OCI-LY1 (cell line): ENCODE data around the gene IL1RAP.

Experiments
- H2AFZ ChIP-seq: fragments of 200-600 bp; sonication (generic), shearing (Covaris generic); 2 replicates; pipeline ENCODE4 v1.6.0; 2014; ENCODE audit warnings: antibody characterized with exemption, mild to moderate bottlenecking, low read length
- H3F3A ChIP-seq: fragments of 200-600 bp; sonication (generic), shearing (Covaris generic); 2 replicates; pipeline ENCODE4 v1.6.0; 2014; ENCODE audit warnings: mild to moderate bottlenecking, antibody characterized with exemption, low read length, moderate library complexity; ENCODE audit not compliant: insufficient read depth
- H3K27ac ChIP-seq: fragments of 200-600 bp; sonication (generic); 2 replicates; pipeline ENCODE4 v1.5.1; 2014; ENCODE audit warnings: low read length, mixed run types, mild to moderate bottlenecking, low read depth; ENCODE audit not compliant: poor library complexity, severe bottlenecking
- H3K27me3 ChIP-seq: fragments of 200-600 bp; sonication (generic); 2 replicates; pipeline ENCODE4 v1.6.0; 2014; ENCODE audit warnings: antibody characterized with exemption, mild to moderate bottlenecking, low read length, moderate library complexity; ENCODE audit not compliant: insufficient read depth
- H3K36me3 ChIP-seq: fragments of 200-600 bp; sonication (generic); 2 replicates; pipeline ENCODE4 v1.6.1; 2014; ENCODE audit warnings: mild to moderate bottlenecking, antibody characterized with exemption, low read length, moderate library complexity, mixed read lengths; ENCODE audit not compliant: insufficient read depth
- H3K4me1 ChIP-seq: fragments of 200-600 bp; sonication (generic); 2 replicates; pipeline ENCODE4 v1.5.1; 2014; ENCODE audit warnings: mild to moderate bottlenecking, low read length, moderate library complexity; ENCODE audit not compliant: insufficient read depth, severe bottlenecking
- H3K4me2 ChIP-seq: fragments of 200-600 bp; sonication (generic), shearing (Covaris generic); 2 replicates; pipeline ENCODE4 v1.6.1; 2014; ENCODE audit warnings: low read length
- H3K4me3 ChIP-seq: fragments of 200-600 bp; sonication (generic); 2 replicates; pipeline ENCODE4 v1.5.1; 2014; ENCODE audit warnings: low read length, low read depth, mild to moderate bottlenecking, mixed read lengths; ENCODE audit not compliant: poor library complexity, severe bottlenecking
- H3K79me2 ChIP-seq: fragments of 200-600 bp; shearing (Covaris generic); 2 replicates; pipeline ENCODE4 v1.6.1; 2016; ENCODE audit warnings: mixed run types, low read length, mixed read lengths; ENCODE audit not compliant: insufficient read depth
- H3K9ac ChIP-seq: fragments of 200-600 bp; sonication (generic), shearing (Covaris generic); 2 replicates; pipeline ENCODE4 v1.6.1; 2014; ENCODE audit warnings: mild to moderate bottlenecking, low read length, mixed read lengths
- H3K9me2 ChIP-seq: fragments of 200-600 bp; sonication (generic), shearing (Covaris generic); 2 replicates; pipeline ENCODE4 v1.6.1; 2014; ENCODE audit warnings: low read depth, mild to moderate bottlenecking, low read length, mixed read lengths
- H3K9me3 ChIP-seq: fragments of 200-600 bp; shearing (Covaris generic); 2 replicates; pipeline ENCODE4 v1.6.1; 2014; ENCODE audit warnings: low read length, mixed read lengths
- H4K20me1 ChIP-seq: fragments of 200-600 bp; sonication (generic), shearing (Covaris generic); 2 replicates; pipeline ENCODE4 v1.6.0; 2016; ENCODE audit warnings: mild to moderate bottlenecking, low read length; ENCODE audit not compliant: insufficient read depth
- CTCF ChIP-seq: fragments of 200-600 bp; sonication (generic), shearing (Covaris generic); IDR thresholded peaks from 2 replicates; pipeline ENCODE4 v1.5.1; 2017; ENCODE audit warnings: mild to moderate bottlenecking, antibody characterized with exemption, low read length, moderate library complexity, mixed read lengths
- EZH2 ChIP-seq: fragments of 200-600 bp; sonication (generic), shearing (Covaris generic); IDR thresholded peaks from 2 replicates; pipeline ENCODE4 v1.8.0; 2017; ENCODE audit warnings: borderline replicate concordance, mixed run types, mild to moderate bottlenecking, antibody characterized with exemption, low read length, moderate library complexity, mixed read lengths

IL1RAP gene

GRCh38 chr3:190557296-190557695 is 43.4 kb downstream of the IL1RAP start:
- TF ChIP-seq CTCF (no peak), EZH2 (no peak)

GRCh38 chr3:190558316-190558715 is 44.4 kb downstream of the IL1RAP start:
- no peaks in the 10 kb centered on the region for H3K27me3 ChIP-seq
- H3K4me1 ChIP-seq = no peaks in the 10 kb centered on the region
- no peak overlapping the region for H3K4me3 ChIP-seq
- H2AFZ ChIP-seq = no peak overlapping the region
- no peaks in the 10 kb centered on the region for H3K9me2 ChIP-seq
- H3K9me3 ChIP-seq = no peaks in the 10 kb centered on the region
- no peaks in the 10 kb centered on the region for H3K79me2 ChIP-seq
- TF ChIP-seq EZH2 (no peak), CTCF (no peak)
- no peak overlapping the region for H3K27ac ChIP-seq
- no peak overlapping the region for H3K4me2 ChIP-seq
- no peaks in the 10 kb centered on the region for H3K36me3 ChIP-seq
- no peaks in the 10 kb centered on the region for H3F3A ChIP-seq
- H4K20me1 ChIP-seq = no peaks in the 10 kb centered on the region
- H3K9ac ChIP-seq = no peak overlapping the region

More at GRCh38 chr3:190557296-190557695, 43.4 kb downstream of the IL1RAP start:
- Histone ChIP-seq H3F3A (no peaks in the 10 kb centered on the region), H3K9ac (no peak overlapping the region), H3K9me2 (no peaks in the 10 kb centered on the region), H3K9me3 (no peaks in the 10 kb centered on the region), H3K36me3 (no peaks in the 10 kb centered on the region), H3K27ac (no peak overlapping the region), H3K4me2 (no peak overlapping the region), H3K27me3 (no peaks in the 10 kb centered on the region), H2AFZ (no peak overlapping the region), H3K4me3 (no peak overlapping the region), H3K4me1 (no peaks in the 10 kb centered on the region), H4K20me1 (no peaks in the 10 kb centered on the region), H3K79me2 (no peaks in the 10 kb centered on the region)

GRCh38 chr3:190558796-190559195 is 44.9 kb downstream of the IL1RAP start:
- H3K36me3 ChIP-seq = no peaks in the 10 kb centered on the region
- no peaks in the 10 kb centered on the region for H3K27me3 ChIP-seq
- no peak overlapping the region for H3K4me2 ChIP-seq
- no peaks in the 10 kb centered on the region for H3K79me2 ChIP-seq
- H3K27ac ChIP-seq = no peak overlapping the region
- no peak overlapping the region for H3K9ac ChIP-seq
- H4K20me1 ChIP-seq = no peaks in the 10 kb centered on the region
- no peak overlapping the region for H2AFZ ChIP-seq
- no peak overlapping the region for H3K4me3 ChIP-seq
- H3K9me2 ChIP-seq = no peaks in the 10 kb centered on the region
- H3F3A ChIP-seq = no peaks in the 10 kb centered on the region
- TF ChIP-seq EZH2 (no peak), CTCF (no peak)
- no peaks in the 10 kb centered on the region for H3K4me1 ChIP-seq
- H3K9me3 ChIP-seq = no peaks in the 10 kb centered on the region
